SIG-M5 treated with dmso at 0.1 percent for 504 hours (cell line): ENCODE results near the gene CD84.
"Not testable (repeated sequence)": the region's sequence is repeated elsewhere in the genome, so short reads cannot be mapped to it uniquely, and the experiment has no call there.

Source experiments
- DNase-seq: peaks from one replicate; lab custom pipeline; 2025; ENCODE audit not compliant: unreplicated experiment; lab: John Stamatoyannopoulos, UW

The CD84 gene

GRCh38 chr1:160579216-160579701, at the start of gene CD84:
Gene CD84, minus strand, starts transcription at chr1:160579496. Its CDS starts 59 bp downstream, at chr1:160579437.
- peak; percentile 54 for DNase-seq

- DNase-seq, result no peak
Measured at GRCh38 chr1:160628799-160629263, 49.5 kb upstream of the CD84 start.

GRCh38 chr1:160627677-160628289, 48.5 kb upstream of the CD84 start:
- DNase-seq, result not testable (repeated sequence)

- peak; percentile 54 for DNase-seq
Measured at GRCh38 chr1:160626509-160627342, 47.4 kb upstream of the CD84 start.

- peak; percentile 83 for DNase-seq
Measured at GRCh38 chr1:160625725-160626498, 46.6 kb upstream of the CD84 start.

- no peak for DNase-seq
Measured at GRCh38 chr1:160625321-160625720, 46.0 kb upstream of the CD84 start.

- DNase-seq, result no peak
Measured at GRCh38 chr1:160624464-160624863, 45.2 kb upstream of the CD84 start.

GRCh38 chr1:160623862-160624261, 44.6 kb upstream of the CD84 start:
- DNase-seq, result no peak

GRCh38 chr1:160623227-160623633, 43.9 kb upstream of the CD84 start:
- no peak for DNase-seq

- no peak for DNase-seq
Measured at GRCh38 chr1:160622501-160623226, 43.4 kb upstream of the CD84 start.

- no peak for DNase-seq
Measured at GRCh38 chr1:160621633-160622413, 42.5 kb upstream of the CD84 start.

- no peak for DNase-seq
Measured at GRCh38 chr1:160620942-160621632, 41.8 kb upstream of the CD84 start.

- DNase-seq, result no peak
Measured at GRCh38 chr1:160619742-160620277, 40.5 kb upstream of the CD84 start.

GRCh38 chr1:160618763-160619274, 39.5 kb upstream of the CD84 start:
- peak; percentile 30 for DNase-seq

- DNase-seq, result no peak
Measured at GRCh38 chr1:160618327-160618726, 39.0 kb upstream of the CD84 start.

GRCh38 chr1:160615660-160616059, 36.4 kb upstream of the CD84 start:
- no peak for DNase-seq

- no peak for DNase-seq
Measured at GRCh38 chr1:160614410-160614809, 35.1 kb upstream of the CD84 start.

GRCh38 chr1:160612613-160613218, 33.4 kb upstream of the CD84 start:
- no peak for DNase-seq
